ENCODE results near the gene STK11IP. TPM values are rescaled to one million over a fixed set of nuclear protein-coding genes. Genes with fewer than 3 reads are reported as not detected.
A peak's percentile ranks its signal among the peaks of the same experiment; 100 is the strongest.

STK11IP gene
- total RNA-seq, 1 donor: 22.1 TPM

- Histone ChIP-seq H3K79me2 (ENCODE audit: insufficient read depth, low read length) (no peaks in the 10 kb centered on the region), H3K36me3 (ENCODE audit: insufficient read depth, low read length) (no peaks in the 10 kb centered on the region), H3K4me3 (ENCODE audit: insufficient read depth, low read length) (no peak overlapping the region), H4K20me1 (ENCODE audit: insufficient read depth, low read length) (no peaks in the 10 kb centered on the region), H3K27ac (ENCODE audit: low read depth, low read length) (no peak overlapping the region), H3K9me3 (ENCODE audit: low read depth, low read length) (no peaks in the 10 kb centered on the region), H3K27me3 (ENCODE audit: insufficient read depth, low read length) (no peaks in the 10 kb centered on the region), H3K4me2 (ENCODE audit: insufficient read depth, low read length) (no peak overlapping the region), H3K4me1 (ENCODE audit: insufficient read depth, low read length) (peaks cover 3% of the 10 kb centered on the region), H2AFZ (ENCODE audit: low read length) (no peak overlapping the region)
- DNase-seq (ENCODE audit: insufficient read length, low spot score, missing footprints): peak; percentile 90
- TF ChIP-seq CTCF (IDR thresholded peaks at IDR 0.05; ENCODE audit: extremely low read depth, low read depth, low read length): no peak
Observed at GRCh38 chr2:219634171-219634940, 36.7 kb downstream of the STK11IP start.

DNA sequence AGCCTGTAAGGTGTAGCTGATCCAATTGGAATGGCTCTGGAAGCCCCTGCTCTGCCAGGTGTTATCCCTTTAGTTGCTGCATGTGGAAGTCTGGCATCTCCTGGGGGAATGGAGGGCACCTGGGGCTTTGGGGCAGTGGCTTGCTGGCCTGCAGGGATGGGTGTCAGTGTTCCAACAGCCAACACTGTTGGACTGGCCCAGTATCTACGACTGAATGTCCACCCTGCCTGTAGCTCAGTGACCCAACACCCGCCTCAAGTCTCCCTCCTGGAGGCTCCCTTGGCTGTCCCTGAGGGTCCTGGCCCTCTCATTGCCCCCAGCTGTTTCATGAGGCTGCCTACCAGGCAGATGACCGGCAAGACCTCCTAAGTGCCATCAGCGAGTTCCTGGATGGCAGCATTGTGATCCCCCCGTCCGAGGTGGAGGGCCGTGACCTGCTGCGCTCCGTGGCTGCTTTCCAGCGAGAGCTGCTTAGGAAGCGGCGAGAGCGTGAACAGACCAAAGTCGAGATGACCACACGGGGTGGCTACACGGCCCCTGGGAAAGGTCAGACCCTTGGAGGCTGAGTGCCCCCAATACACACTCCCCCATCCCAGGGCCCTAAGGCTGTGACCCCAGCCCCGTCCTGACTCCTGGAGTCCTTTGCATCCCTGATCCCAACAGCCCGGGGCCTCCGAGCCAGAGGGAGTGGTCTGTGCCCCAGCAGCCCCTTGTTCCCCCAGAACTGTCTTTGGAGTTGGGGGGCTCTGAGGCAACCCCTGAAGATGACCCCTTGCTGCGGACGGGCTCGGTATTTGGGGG, 37.5 kb downstream of the STK11IP start:
- Histone ChIP-seq H3K27me3 (ENCODE audit: insufficient read depth, low read length) (no peaks in the 10 kb centered on the region), H2AFZ (ENCODE audit: low read length) (no peak overlapping the region), H3K79me2 (ENCODE audit: insufficient read depth, low read length) (no peaks in the 10 kb centered on the region), H3K9me3 (ENCODE audit: low read depth, low read length) (no peaks in the 10 kb centered on the region), H3K36me3 (ENCODE audit: insufficient read depth, low read length) (no peaks in the 10 kb centered on the region), H3K4me2 (ENCODE audit: insufficient read depth, low read length) (no peak overlapping the region), H4K20me1 (ENCODE audit: insufficient read depth, low read length) (no peaks in the 10 kb centered on the region), H3K4me3 (ENCODE audit: insufficient read depth, low read length) (no peak overlapping the region), H3K27ac (ENCODE audit: low read depth, low read length) (no peak overlapping the region), H3K4me1 (ENCODE audit: insufficient read depth, low read length) (peaks cover 3% of the 10 kb centered on the region)
- no peak for TF ChIP-seq CTCF (IDR thresholded peaks at IDR 0.05; ENCODE audit: extremely low read depth, low read depth, low read length)
- DNase-seq (ENCODE audit: insufficient read length, low spot score, missing footprints): peak; percentile 84

GRCh38 chr2:219636144-219636915, 38.7 kb downstream of the STK11IP start:
- DNase-seq (ENCODE audit: insufficient read length, low spot score, missing footprints): peak; percentile 70
- Histone ChIP-seq H4K20me1 (ENCODE audit: insufficient read depth, low read length) (no peaks in the 10 kb centered on the region), H3K4me3 (ENCODE audit: insufficient read depth, low read length) (no peak overlapping the region), H3K4me1 (ENCODE audit: insufficient read depth, low read length) (peaks cover 3% of the 10 kb centered on the region), H3K36me3 (ENCODE audit: insufficient read depth, low read length) (no peaks in the 10 kb centered on the region), H3K27me3 (ENCODE audit: insufficient read depth, low read length) (no peaks in the 10 kb centered on the region), H3K9me3 (ENCODE audit: low read depth, low read length) (no peaks in the 10 kb centered on the region), H2AFZ (ENCODE audit: low read length) (no peak overlapping the region), H3K4me2 (ENCODE audit: insufficient read depth, low read length) (no peak overlapping the region), H3K79me2 (ENCODE audit: insufficient read depth, low read length) (no peaks in the 10 kb centered on the region), H3K27ac (ENCODE audit: low read depth, low read length) (no peak overlapping the region)
- TF ChIP-seq CTCF (IDR thresholded peaks at IDR 0.05; ENCODE audit: extremely low read depth, low read depth, low read length): no peak
